ENCODE results near the gene DNAI7.

Gene DNAI7

DNA sequence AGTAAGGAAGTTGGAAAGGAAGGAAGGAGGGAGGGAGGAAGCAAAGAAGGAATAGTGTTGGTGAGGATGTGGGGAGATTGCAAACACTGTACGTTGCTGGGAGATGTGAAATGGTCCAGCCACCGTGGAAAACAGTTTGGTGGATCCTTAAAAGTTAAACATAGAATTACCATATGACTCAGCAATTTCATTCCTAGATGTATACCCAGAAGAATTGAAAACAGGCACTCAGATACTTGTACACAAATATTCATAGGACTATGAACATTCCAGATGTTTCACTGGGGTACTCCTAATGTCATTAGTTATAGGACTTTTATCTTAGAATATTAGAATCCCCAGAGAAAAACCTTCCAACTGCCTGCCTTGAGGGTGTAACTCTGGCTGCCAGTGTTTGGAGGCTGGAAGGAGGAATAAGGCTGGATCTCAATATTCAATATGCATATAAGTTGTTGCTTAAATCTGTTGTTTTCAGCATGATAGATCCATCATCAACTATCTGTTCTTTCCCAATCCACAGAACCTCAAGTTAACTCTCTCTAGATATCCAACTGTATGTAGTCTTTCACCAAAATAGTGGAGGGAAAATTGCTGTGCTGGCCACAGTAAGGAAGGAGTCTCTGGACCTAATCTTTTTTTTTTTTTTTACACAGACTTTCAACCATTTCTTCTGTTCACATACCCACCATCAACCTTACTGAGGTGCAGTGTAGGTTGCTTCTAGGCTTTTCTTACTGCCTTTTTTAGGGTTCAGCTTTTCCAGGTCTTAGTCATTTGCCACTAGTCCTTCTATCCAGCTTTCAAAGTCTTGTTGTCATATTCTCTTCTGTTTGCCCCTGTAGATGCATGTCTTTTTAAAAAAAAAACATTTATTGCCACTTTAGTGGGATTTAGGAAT, 94.5 kb downstream of the DNAI7 start:
- DNase-seq (ENCODE audit: low read depth): no peak
- TF ChIP-seq, protein P1, sequence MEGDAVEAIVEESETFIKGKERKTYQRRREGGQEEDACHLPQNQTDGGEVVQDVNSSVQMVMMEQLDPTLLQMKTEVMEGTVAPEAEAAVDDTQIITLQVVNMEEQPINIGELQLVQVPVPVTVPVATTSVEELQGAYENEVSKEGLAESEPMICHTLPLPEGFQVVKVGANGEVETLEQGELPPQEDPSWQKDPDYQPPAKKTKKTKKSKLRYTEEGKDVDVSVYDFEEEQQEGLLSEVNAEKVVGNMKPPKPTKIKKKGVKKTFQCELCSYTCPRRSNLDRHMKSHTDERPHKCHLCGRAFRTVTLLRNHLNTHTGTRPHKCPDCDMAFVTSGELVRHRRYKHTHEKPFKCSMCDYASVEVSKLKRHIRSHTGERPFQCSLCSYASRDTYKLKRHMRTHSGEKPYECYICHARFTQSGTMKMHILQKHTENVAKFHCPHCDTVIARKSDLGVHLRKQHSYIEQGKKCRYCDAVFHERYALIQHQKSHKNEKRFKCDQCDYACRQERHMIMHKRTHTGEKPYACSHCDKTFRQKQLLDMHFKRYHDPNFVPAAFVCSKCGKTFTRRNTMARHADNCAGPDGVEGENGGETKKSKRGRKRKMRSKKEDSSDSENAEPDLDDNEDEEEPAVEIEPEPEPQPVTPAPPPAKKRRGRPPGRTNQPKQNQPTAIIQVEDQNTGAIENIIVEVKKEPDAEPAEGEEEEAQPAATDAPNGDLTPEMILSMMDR (IDR thresholded peaks at IDR 0.05; ENCODE audit: insufficient read depth, low read depth, low read length, missing control alignments): no peak
- H3K4me3 ChIP-seq (ENCODE audit: low read depth, low read length): no peak overlapping the region

DNA sequence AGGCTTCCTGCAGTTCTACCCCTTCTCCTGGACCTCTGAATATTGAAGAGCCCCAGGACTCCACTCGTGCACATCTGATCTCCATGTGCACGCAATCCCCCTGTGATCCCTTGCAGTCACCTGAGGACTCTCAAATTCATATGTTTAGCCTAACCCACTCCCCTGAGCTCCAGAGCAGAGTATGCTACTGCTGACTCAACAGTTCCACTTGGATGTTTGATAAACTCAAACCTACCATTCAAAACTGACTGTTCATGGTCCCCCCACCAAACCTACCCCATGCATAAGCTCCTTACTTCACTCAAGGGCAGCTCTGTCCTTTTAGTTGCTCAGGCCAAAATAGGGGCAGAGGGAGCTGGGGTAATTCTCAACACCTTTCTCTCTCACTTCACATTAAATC, 96.0 kb downstream of the DNAI7 start:
- DNase-seq (ENCODE audit: low read depth): no peak
- TF ChIP-seq, protein P1 (IDR thresholded peaks at IDR 0.05; ENCODE audit: insufficient read depth, low read depth, low read length, missing control alignments): no peak
- H3K4me3 ChIP-seq (ENCODE audit: low read depth, low read length): no peak overlapping the region

DNA sequence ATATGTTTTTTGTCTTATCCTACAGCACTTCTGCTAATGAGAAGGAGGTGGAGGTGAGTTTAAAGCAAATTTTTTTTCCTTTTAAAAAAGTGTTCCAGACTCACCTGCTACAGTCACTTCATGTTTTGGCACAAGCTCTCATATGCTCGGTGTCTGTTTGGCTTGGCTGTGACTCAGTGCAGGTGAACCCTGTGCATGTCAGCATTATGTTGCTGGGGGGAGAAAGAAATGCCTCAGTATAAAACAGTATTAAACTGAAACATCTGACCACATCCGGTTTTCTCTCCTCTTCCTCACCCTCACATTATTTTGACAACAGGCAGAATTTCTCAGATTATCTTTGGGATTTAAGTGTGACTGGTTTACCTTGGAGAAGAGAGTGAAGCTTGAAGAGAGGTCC, 105.2 kb downstream of the DNAI7 start:
- no peak for DNase-seq (ENCODE audit: low read depth)
- TF ChIP-seq, protein P1 (IDR thresholded peaks at IDR 0.05; ENCODE audit: insufficient read depth, low read depth, low read length, missing control alignments): no peak
- H3K4me3 ChIP-seq (ENCODE audit: low read depth, low read length): no peak overlapping the region

DNA sequence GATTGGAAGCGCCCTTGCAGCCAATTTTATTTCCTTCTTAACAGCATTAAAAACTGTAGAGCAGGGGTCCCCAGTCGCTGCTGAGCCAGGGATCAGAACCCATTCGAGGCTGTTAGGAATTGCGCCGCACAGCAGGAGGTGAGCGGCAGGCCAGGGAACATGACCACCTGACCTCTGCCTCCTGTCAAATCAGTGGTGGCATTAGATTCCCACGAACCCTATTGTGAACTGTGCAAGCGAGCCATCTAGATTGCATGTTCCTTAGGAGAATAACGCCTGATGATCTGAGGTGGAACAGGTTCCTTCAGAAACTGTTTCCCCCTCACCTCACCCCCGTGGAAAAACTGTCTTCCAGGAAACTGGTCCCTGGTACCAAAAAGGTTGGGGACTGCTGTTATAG, 107.4 kb downstream of the DNAI7 start:
- TF ChIP-seq, protein P1 (IDR thresholded peaks at IDR 0.05; ENCODE audit: insufficient read depth, low read depth, low read length, missing control alignments): no peak
- no peak overlapping the region for H3K4me3 ChIP-seq (ENCODE audit: low read depth, low read length)
- no peak for DNase-seq (ENCODE audit: low read depth)

DNA sequence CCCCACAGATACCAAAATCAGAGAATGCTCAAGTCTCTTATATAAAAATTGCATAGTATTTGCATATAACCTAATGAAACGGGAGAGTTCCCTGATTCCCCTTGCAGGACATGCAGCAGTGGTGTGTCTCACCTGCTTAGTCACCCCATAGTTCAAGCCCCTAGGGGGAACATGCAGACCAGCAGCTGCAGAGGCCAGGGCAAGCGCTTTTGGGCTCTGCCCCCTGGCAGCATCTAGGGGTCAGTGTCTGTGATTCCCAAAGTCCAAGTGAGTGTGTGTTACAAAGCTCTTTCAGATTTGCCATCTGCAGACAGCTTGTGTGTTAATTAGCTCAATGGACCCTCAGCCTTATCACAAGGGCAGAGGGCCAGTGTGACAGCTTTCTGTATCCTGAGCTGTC, 110.1 kb downstream of the DNAI7 start:
- H3K4me3 ChIP-seq (ENCODE audit: low read depth, low read length): no peak overlapping the region
- TF ChIP-seq, protein P1 (IDR thresholded peaks at IDR 0.05; ENCODE audit: insufficient read depth, low read depth, low read length, missing control alignments): no peak
- DNase-seq (ENCODE audit: low read depth): no peak

DNA sequence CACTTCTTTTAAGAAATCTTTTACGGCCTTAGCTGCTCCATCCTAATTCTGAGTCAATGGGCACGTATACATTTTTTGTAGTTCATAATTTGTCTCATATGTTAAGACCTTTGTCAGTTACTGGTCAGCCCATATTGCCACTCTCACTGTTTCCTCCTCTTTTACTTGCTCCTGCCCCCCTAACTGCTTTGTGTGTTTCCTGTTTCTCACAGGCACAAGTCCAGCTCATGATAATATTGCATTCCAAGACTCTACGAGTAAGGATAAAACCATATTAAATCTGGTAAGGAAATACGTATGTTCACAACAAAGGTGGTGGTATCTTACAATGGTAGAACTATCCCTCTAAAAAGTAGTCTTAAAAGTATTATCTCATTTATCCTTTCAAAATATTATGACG, 111.7 kb downstream of the DNAI7 start:
- TF ChIP-seq, protein P1 (IDR thresholded peaks at IDR 0.05; ENCODE audit: insufficient read depth, low read depth, low read length, missing control alignments): no peak
- no peak for DNase-seq (ENCODE audit: low read depth)
- H3K4me3 ChIP-seq (ENCODE audit: low read depth, low read length): no peak overlapping the region

DNA sequence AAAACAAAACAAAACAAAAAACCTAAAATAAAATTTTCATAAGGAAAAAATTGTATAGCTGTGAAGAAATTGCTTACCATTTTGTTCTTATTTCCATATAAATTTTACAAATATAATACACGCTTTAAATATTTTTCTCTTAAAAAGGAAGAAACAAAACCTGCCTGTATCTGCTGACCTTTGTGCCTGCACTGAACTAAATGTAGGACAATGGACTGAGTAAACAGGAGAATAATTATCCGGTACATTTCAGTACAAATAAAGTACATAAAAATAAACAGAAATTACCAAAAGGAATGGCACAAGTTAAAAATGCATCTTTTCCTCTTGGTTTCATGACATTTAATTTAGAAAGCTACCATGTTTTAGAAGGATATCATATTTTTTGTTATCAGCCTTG, 112.3 kb downstream of the DNAI7 start:
- H3K4me3 ChIP-seq (ENCODE audit: low read depth, low read length): no peak overlapping the region
- DNase-seq (ENCODE audit: low read depth): no peak
- TF ChIP-seq, protein P1 (IDR thresholded peaks at IDR 0.05; ENCODE audit: insufficient read depth, low read depth, low read length, missing control alignments): no peak

Data from GM12865 (cell line).